H4 (cell line): Measurements from ENCODE around the gene PDF. TPM values are rescaled to one million over a fixed set of nuclear protein-coding genes. Genes with fewer than 3 reads are reported as not detected.
"Not testable (repeated sequence)": the region's sequence is repeated elsewhere in the genome, so short reads cannot be mapped to it uniquely, and the experiment has no call there.

Experiments
- DNase-seq: peaks from one replicate; pipeline ENCODE4 v3.0.0-alpha.2; 2015; ENCODE audit warnings: low spot score
- total RNA-seq: library from RNA; depleted of rRNA; stranded (reverse); fragments of >200 nt; shearing (Covaris generic); gene quantifications from 2 replicates; pipeline ENCODE4 v1.2.3, GENCODE V29; 2014; rRNA removed

PDF gene, protein sequence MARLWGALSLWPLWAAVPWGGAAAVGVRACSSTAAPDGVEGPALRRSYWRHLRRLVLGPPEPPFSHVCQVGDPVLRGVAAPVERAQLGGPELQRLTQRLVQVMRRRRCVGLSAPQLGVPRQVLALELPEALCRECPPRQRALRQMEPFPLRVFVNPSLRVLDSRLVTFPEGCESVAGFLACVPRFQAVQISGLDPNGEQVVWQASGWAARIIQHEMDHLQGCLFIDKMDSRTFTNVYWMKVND
- 36.9 and 38.5 TPM in 2 replicates for total RNA-seq

DNA sequence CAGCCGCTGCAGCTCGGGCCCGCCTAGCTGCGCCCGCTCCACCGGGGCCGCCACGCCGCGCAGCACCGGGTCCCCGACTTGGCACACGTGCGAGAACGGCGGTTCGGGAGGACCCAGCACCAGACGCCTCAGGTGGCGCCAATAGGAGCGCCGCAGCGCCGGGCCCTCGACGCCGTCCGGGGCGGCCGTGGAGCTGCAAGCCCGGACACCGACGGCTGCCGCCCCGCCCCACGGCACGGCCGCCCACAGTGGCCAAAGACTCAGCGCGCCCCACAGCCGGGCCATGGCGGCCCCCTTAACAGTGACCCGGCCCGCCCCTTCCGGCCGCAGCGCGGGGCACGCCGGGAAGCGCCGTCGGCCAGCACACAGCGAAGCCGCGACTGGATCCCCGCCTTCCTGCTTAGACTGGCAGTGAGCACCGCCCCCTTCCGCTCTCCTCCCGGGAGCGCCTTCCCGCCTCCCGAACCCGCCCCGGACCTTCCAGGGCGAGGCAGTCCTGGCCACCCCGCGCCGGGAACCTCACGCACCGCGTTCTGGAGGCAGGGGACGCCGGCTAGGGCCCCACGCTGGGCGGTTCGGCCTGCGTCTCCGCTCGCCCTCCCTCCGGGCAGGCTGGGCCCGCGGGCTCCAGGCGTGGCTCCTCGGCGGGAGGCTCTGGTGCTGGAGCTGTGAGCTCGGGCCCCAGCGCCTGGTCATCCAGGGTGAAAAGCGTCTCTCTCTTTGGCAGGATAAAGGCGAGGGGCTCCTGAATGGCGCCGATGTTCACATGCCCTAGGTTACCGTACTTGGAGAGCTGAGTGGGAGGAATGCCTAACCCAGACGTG, at the start of gene PDF:
Gene PDF (minus strand): TSS at position 303 of the 824 bp plus-strand sequence. CDS start 18 bp downstream, at position 285.
- DNase-seq = peak; percentile 91

DNA sequence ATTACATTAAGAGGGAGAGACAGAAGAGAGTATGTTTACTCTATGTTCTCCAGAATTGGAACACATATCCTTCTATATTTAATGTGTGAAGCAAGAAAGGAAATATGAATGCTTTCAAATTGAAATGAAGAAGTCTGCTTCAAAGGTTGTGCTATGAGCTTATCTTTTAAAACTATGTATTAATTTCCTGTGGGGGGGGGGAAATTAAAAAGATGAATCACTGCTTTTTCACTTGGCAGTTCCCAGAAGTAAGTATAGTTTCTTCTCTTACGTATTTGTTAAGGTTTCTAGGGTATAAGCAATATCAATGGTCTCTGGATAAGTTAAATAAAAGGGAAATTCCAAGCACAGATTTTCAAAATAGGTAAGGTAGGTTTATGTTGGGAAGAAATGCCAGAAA, 48.4 kb upstream of the PDF start:
- DNase-seq = no peak

DNA sequence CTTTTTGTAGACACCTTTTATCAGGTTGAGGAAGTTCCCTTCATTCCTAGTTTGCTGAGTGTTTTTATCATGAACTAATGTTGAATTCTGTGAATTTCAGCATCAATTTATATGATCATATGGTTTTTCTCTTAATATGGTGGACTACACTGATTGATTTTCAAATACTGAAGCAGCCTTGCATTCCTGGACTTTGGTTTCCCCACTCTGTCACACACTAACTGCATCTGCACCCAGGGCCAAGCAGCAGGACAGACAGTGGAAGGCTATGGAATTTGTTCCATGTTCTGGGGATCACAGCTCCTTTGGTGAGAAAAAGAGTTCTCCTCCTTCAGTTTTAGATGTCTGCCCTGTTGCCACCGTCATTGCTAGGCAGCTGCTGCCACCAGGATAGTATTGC, 47.6 kb upstream of the PDF start:
- no peak for DNase-seq

DNA sequence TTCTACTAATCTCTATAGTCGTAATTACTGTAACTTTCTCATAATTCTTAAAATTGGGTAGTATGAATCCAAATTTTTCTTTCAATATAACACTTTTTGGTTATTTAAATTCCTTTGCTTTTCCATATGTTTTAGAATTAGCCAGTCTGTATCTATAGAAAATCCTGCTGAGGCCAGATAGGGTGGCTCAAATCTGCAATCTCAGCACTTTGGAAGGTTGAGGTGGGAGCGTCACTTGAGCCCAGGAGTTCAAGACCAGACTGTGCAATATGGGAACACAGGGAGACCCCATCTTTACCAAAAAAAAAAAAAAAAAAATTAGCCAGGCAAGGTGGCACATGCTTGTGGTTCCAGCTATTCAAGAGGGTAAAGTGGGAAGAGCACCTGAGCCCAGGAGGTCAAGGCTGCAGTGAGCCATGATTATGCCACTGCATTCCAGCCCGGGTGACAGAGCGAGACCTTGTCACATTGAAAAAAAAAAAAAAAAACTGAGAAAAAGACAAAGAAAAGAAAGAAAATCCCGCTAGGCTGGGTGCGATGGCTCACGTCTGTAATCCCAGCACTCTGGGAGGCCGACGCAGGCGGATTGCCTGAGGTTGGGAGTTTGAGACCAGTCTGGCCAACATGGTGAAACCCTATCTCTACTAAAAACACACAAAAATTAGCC, 46.1 kb upstream of the PDF start:
- DNase-seq = no peak

DNA sequence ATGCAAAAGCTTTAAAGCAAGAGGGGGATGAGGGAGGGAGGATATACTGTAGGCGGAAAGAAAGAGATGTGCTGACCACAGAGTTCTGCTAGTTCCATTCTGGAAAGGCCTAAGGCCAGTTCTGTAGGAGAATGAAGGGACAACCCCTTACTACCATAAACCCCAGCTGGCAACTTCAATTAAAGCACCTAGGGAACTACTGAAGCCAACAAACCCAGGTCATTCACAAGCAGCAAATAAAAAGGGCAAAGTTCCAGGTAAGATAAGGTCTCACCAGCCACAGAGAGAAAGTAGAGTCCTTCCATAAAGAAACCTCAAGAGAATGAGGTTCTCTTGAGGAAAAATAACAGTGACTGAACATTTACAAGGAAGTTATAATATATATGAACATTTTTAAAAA, 42.6 kb upstream of the PDF start:
- DNase-seq = no peak

GRCh38 chr16:69371564-69371963, 41.2 kb upstream of the PDF start:
- DNase-seq = no peak

DNA sequence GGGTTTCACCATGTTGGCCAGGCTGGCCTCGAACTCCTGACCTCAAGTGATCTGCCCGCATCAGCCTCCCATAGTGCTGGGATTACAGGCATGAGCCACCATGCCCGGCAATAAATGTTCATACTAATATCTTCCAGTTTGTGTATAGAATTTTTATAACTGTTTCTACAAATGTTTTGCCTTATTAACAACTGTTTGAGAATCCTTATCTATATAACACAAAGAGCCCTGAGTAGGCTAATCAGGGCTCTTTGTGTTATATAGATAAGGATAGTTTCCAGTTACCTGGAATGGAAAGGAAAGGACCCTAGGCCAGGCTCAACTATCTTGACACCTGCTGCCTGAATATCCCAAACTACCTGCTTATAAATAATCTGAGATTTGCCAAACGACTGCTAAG, 38.5 kb upstream of the PDF start:
- no peak for DNase-seq

- DNase-seq = no peak
Observed at GRCh38 chr16:69367980-69368379, 37.6 kb upstream of the PDF start.

DNA sequence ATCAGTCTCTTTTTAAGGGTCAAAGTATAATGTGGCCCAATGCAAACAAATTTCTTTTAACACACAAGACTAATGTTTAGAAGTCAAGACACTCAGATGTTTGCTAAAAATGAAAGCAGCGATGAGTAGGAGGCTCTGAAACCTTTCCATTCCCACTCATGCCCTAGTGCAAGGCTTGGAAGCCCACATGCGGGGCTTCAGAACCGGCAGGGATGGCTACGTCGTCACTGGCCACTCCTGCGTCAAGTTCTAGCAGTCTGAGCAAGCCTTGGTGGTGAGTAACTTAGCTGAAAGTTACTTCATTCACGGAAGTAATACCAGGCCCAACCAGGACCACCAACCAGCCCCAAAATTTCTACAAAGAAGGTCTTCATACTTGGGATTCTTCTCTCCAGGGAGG, 36.0 kb upstream of the PDF start:
- no peak for DNase-seq

DNA sequence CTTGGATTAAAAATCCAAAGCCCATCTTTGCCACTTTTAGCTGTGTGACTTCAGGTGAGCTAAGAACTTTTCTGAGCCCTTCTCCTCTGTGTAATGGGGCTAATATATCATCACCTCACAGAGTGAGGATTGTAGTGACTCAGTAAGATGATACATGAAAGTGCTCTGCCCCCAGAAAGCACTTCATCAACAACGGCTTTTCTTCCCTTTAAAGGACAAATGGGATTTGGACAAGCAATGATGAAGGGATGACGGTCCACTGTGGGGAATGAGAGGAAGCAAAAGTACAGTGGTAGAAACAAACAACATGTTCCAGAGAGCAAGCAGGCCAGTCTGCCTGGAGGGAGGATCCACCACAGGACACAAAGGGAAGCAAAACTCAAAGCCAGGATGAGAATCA, 35.5 kb upstream of the PDF start:
- no peak for DNase-seq

DNA sequence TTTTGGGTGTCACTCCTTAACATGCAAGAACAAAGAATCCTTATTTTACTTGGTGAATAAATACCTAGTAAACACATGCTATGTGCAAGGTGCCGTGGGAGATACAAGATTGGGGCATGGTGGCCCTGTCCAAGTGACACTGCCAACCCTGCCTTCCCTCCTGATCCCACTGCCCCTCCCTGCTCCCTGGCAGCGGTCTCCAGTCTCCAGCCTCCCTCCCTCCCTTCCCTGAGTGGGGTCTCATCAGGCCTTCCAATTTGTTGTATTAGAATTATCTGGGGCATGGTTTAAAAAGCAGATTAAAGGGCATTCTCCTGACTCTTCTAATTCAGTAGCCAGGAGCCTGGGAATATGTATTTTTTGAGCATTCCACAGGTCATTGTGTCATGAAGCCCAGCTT, 33.7 kb upstream of the PDF start:
- DNase-seq = no peak

DNA sequence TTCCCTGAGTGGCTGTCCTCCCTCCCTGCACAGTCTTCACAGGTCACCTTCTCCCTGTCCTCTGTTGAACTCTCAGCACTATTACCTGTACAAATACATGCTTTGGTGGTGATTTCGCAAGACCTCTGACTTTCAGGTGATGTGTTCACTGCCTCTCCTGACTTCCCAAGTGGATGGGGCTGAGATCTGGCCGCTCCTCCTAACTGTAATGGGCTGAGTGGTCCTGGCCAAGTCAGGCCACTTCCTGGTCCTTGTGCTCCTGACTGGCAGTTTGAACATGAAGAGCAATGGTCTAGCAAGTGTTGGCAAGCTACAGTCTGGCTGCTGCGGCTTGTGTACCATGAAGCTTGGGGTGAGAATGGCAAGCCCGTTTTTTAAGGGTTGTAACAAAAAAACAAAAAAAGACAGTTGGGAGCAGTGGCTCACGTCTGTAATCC, 32.9 kb upstream of the PDF start:
- DNase-seq = no peak

GRCh38 chr16:69360070-69360469, 29.7 kb upstream of the PDF start:
- not testable (repeated sequence) for DNase-seq

DNA sequence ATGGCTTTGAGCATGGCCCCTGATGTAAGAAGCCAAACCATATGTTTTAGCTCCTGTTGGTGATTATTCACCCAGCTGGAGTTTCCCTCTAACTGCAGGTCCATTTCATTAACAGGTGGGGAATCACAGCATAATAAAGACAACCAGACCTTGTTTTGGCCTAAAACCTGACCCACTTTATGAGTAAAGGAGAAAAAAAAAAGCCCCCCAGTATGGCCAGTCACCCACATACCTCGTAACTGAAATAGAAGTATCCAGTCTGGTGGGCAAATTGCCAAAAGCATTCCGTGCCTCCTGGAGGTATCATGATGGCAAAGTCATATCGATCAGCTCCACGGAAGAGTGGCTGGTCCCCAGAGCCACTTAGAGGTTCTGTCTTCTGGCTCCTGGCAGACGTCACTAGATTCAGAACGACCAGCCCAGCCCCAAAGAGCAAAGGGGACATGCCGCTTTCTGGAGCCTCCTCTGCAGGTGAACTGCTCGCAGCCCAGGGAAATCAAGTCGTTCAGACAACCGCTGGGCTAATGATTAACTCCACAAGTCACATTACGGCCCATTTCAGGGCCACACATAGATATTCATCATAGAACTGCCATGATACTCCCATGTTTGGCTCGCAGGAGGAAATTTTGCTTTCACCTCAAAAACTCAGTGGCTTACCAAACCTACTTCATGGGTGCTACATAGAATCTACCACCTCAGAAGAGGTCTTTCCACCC, 21.1 kb upstream of the PDF start, which contains the start of gene TMED6:
Gene TMED6 (minus strand): TSS at position 478 of the 719 bp plus-strand sequence. CDS start 33 bp downstream, at position 445.
- DNase-seq = no peak

GRCh38 chr16:69350536-69351133, 20.2 kb upstream of the PDF start:
- no peak for DNase-seq

DNA sequence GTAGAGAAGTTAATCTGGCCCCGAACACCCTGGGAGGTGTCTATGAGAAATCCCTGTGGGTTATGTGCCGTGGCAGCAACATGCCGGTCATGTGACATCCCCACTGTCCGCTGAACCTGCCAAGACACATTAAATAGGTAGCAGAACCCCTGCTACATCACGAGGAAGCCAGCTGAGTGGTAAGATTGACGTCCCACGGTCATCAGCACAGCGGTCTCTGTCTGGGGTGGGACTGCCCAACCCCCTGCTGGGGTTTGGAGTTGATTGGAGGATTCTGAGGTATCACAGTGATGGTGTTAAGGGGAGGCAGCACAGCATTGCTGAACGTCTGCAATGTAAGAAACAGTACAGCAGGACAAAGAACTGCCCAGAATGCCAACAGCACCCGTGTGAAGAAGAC, 19.1 kb upstream of the PDF start:
- no peak for DNase-seq

DNA sequence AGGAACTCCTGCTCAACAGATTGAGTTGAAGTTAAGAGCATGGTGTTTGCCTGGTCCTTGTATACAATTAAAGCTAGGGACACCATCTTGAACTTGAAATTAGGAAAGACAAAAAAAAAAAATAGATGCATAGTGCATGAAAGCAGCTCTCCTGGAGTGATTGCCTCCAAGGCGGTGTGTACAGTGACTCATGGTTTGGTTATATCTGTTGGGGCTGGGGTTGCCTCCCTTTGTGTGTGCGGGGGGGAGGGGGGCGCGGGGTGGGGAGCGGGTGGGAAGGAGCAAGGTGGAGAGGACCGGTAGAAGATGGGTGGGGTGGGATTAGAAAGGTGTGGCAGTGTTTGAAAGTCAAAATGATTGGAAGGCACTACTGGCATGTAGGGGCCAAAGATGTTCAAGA, 17.8 kb upstream of the PDF start:
- DNase-seq = no peak

- no peak for DNase-seq
Observed at GRCh38 chr16:69346683-69347082, 16.3 kb upstream of the PDF start.

GRCh38 chr16:69345923-69346322, 15.5 kb upstream of the PDF start:
- DNase-seq = no peak

GRCh38 chr16:69344171-69344570, 13.8 kb upstream of the PDF start:
- DNase-seq = no peak

DNA sequence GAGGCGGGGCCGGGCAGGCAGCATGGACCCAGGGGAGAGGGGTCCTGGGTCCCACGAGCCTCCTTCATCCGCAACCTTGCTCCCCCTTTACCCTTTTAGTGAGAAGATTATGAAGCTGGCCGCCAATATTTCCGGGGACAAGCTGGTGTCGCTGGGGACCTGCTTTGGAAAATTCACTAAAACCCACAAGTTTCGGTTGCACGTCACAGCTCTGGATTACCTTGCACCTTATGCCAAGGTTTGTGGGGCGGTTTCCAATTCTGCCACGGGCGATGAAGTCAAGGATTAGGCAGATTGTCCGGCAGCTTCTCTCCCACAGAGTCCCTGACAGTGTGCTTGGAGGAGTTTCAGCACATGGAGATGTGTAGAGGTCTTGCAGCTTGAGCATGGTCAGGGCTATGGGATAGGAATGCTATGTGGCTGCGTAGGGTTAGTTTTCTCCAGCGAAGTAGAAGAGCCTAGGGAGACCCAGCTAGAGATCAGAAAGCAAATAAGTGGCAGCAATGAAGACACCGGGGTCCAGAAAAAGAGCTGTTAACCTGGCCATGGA, 9.8 kb upstream of the PDF start:
- no peak for DNase-seq
